ENCODE data around the gene DDX39B.

DDX39B gene

DNA sequence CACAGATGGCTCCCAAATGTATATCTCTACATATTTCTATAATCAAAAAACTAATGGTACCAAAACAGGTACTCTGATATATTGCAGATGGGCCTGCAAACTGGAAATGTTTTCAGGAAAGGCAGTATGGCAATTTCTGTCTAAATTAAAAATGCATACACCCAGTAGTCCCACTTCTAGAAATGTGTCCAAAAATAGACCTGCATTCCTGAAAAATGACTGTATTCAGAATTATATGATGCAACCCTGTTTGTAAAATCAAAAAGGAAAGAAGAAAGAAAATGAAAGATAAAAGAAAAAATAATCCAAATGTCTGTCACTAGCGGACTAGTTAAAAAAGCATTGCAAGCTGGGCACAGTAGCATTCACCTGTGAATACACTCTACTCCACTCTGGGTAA, 56.7 kb downstream of the DDX39B start:
- FAIRE-seq: no peak
- no peak for DNase-seq (ENCODE audit: insufficient read length, low spot score)
- TF ChIP-seq, protein P1, sequence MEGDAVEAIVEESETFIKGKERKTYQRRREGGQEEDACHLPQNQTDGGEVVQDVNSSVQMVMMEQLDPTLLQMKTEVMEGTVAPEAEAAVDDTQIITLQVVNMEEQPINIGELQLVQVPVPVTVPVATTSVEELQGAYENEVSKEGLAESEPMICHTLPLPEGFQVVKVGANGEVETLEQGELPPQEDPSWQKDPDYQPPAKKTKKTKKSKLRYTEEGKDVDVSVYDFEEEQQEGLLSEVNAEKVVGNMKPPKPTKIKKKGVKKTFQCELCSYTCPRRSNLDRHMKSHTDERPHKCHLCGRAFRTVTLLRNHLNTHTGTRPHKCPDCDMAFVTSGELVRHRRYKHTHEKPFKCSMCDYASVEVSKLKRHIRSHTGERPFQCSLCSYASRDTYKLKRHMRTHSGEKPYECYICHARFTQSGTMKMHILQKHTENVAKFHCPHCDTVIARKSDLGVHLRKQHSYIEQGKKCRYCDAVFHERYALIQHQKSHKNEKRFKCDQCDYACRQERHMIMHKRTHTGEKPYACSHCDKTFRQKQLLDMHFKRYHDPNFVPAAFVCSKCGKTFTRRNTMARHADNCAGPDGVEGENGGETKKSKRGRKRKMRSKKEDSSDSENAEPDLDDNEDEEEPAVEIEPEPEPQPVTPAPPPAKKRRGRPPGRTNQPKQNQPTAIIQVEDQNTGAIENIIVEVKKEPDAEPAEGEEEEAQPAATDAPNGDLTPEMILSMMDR (IDR thresholded peaks at IDR 0.05; ENCODE audit: insufficient read depth, missing control alignments): no peak

DNA sequence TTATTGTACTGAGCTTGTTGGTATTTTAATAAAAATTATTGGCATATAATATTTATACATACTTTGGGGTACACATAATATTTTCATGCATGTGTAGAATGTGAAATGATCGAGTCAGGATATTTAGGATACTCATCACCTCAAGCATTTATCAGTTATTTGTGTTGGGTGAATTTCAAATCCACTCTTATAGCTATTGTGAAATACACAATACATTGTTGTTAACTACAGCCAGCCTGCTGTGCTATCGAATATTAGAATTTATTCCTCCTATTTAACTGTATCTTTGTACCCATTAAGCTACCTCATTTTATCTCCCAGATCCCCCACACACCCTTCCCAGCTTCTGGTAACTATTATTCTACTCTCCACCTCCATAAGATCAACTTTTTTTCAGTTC, 58.4 kb downstream of the DDX39B start:
- FAIRE-seq (no peak), DNase-seq (ENCODE audit: insufficient read length, low spot score) (no peak)
- TF ChIP-seq, protein P1 (IDR thresholded peaks at IDR 0.05; ENCODE audit: insufficient read depth, missing control alignments): no peak

DNA sequence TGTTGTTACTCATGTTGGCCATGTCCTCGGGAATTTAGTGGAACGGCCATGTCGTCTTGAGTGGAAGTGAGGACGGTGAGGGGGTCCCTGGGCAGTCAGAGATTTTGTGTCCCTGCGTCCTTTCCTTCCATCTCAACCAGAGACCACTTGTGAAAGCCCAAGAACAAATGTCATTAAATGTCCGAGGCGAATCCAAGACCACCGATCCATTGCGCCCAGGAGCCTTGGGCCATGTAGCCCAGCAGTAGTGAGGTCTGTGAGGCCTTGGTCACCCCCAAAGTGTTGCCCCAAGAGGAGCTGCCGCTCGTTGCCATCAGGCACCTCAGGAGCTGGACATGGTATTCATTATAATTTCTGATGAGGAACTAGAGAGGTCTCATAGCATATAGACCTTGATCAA, 61.2 kb downstream of the DDX39B start:
- TF ChIP-seq, protein P1 (IDR thresholded peaks at IDR 0.05; ENCODE audit: insufficient read depth, missing control alignments): no peak
- no peak for DNase-seq (ENCODE audit: insufficient read length, low spot score)
- no peak for FAIRE-seq

All from D721Med (cell line).